ENCODE results near the gene COPA. TPM values are rescaled to one million over a fixed set of nuclear protein-coding genes. Genes with fewer than 3 reads are reported as not detected.

Gene COPA
- total RNA-seq, 1 donor, result 220 TPM

- no peak for TF ChIP-seq CTCF (IDR thresholded peaks at IDR 0.05; ENCODE audit: insufficient read depth, low read length)
- no peak overlapping the region for H3K4me3 ChIP-seq (ENCODE audit: low read depth, low read length)
- no peak for DNase-seq (ENCODE audit: low read depth)
These were observed 65.7 kb downstream of the COPA start for GRCh38 chr1:160277330-160277729.

- no peak overlapping the region for H3K4me3 ChIP-seq (ENCODE audit: low read depth, low read length)
- DNase-seq (ENCODE audit: low read depth), result no peak
- TF ChIP-seq CTCF (IDR thresholded peaks at IDR 0.05; ENCODE audit: insufficient read depth, low read length), result no peak
These were observed 72.0 kb downstream of the COPA start for GRCh38 chr1:160271025-160271424.

- H3K4me3 ChIP-seq (ENCODE audit: low read depth, low read length), result no peak overlapping the region
- DNase-seq (ENCODE audit: low read depth), result no peak
- TF ChIP-seq CTCF (IDR thresholded peaks at IDR 0.05; ENCODE audit: insufficient read depth, low read length), result no peak
These were observed 75.6 kb downstream of the COPA start for GRCh38 chr1:160267284-160267991.

- no peak overlapping the region for H3K4me3 ChIP-seq (ENCODE audit: low read depth, low read length)
- DNase-seq (ENCODE audit: low read depth), result no peak
- no peak for TF ChIP-seq CTCF (IDR thresholded peaks at IDR 0.05; ENCODE audit: insufficient read depth, low read length)
These were observed 78.2 kb downstream of the COPA start for GRCh38 chr1:160264795-160265307.

DNA sequence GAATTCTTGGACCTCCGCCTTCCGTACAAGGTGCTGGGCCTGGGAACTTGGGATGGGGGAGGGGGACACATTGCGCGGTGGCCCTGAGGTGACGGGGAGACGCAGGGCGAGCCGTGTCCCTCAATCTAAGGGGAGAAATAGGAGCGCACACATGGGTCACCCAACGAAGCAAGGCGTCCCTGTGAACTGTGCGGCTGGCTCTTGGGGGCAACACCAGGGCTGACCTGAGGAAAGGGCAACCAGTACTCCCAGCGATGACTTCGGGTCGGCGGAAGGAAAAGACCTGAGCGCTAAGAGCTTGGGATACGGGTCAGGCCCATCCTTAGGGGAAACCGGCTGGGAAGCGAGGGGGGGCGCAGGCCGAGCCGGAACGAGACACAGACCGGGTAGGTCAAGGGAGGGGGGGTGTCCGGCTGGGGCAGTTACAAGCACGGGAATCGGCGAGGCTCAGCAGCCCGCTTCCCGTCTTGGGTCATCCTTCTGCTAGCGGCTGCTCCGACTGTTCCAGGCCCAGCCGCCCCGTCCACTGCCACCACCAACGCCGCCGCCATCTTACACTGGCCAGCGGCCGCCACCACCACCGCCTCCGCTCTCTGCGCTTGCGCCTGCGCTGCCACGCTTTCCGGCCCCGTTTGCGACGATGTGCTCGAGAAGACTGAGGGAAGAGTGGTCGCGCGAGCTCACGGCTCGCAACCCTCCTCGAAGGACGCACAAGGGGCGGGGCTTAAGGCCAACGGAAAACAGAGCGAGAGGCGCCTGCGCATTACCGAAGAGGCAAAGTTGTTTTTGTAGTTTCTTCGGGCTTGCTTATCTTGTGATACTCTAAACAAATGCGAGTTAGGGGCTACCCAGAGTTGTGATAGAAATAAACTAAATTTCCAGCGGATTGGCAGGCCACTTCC, 80.9 kb downstream of the COPA start, which contains the start of gene DCAF8:
Gene DCAF8, minus strand, starts transcription at position 657 of the 902 bp plus-strand sequence. CDS start 18,541 bp downstream, outside the sequence.
- peak within 1 kb of the TSS; percentile 100 for H3K4me3 ChIP-seq (ENCODE audit: low read depth, low read length)
- DNase-seq (ENCODE audit: low read depth), result peak; percentile 96
- TF ChIP-seq CTCF (IDR thresholded peaks at IDR 0.05; ENCODE audit: insufficient read depth, low read length), result peak; percentile 6

DNA sequence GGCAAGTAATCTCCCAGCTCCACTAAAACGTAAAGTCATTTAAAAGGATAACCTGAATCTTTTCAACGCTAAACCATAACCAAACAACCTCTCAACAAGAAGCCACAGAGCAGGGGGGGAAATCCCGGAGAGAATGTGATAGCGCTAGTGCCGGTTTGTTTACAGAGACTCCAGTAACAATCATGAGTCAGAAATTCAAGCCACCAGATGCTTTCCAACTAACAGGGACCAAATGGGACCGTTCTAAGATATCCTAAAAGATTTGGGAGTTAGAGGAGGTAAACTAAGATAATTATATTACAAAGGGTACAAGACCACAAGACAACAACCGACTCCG, 81.5 kb downstream of the COPA start:
- peak; percentile 69 for DNase-seq (ENCODE audit: low read depth)
- TF ChIP-seq CTCF (IDR thresholded peaks at IDR 0.05; ENCODE audit: insufficient read depth, low read length), result no peak
- peak overlapping the region; percentile 100 for H3K4me3 ChIP-seq (ENCODE audit: low read depth, low read length)
